WERI-Rb-1 (cell line): ENCODE results near the gene SCUBE3.

Experiments used
- DNase-seq: peaks from one replicate; pipeline ENCODE4 v3.0.0-alpha.2; 2020
- H3K27ac ChIP-seq: fragments of 250-450 bp; sonication (Bioruptor Pico); 2 replicates; pipeline ENCODE4 v1.5.1; 2020; ENCODE audit warnings: mild to moderate bottlenecking, moderate library complexity
- H3K27me3 ChIP-seq: fragments of 250-450 bp; sonication (Bioruptor Pico); 2 replicates; pipeline ENCODE4 v1.5.1; 2021; ENCODE audit warnings: mild to moderate bottlenecking, low read depth, moderate library complexity; ENCODE audit not compliant: insufficient read depth, severe bottlenecking
- H3K36me3 ChIP-seq: fragments of 250-450 bp; sonication (Bioruptor Pico); 2 replicates; pipeline ENCODE4 v1.5.1; 2020; ENCODE audit warnings: mild to moderate bottlenecking, moderate library complexity
- H3K4me3 ChIP-seq: 2 replicates; pipeline ENCODE4 v1.5.1; 2011; ENCODE audit warnings: low read depth, mild to moderate bottlenecking, control low read depth, low read length
- H3K9me3 ChIP-seq: fragments of 250-450 bp; sonication (Bioruptor Pico); 2 replicates; pipeline ENCODE4 v1.5.1; 2021; ENCODE audit warnings: mild to moderate bottlenecking, moderate library complexity; ENCODE audit not compliant: severe bottlenecking
- TF ChIP-seq, protein P1 (sequence below): IDR thresholded peaks from 2 replicates; pipeline ENCODE4 v1.5.1; 2011; ENCODE audit warnings: low read depth, mild to moderate bottlenecking, control low read depth, inconsistent platforms, low read length

The SCUBE3 gene

DNA sequence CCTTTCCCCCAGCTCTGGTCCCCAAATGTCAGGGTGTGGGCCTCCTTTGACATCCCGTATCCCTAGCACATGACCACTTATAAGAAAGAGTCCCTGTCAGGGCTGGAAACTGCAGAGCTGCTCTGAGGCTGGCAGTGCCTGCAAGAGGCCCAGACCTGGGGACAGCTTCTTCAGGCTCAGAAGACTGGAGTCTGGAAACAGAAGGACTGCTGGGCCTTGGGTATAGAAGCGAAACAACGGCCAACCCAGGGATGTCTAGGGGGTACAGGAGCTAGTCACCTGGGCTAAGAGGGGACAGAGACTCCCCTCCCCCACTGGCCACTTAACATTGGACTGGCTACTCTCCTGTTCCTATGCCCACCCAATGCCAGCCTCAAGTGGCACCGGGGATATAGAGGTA lies 4.7 kb downstream of the SCUBE3 start:
- H3K27me3 ChIP-seq, result peaks cover 2% of the 10 kb centered on the region
- H3K36me3 ChIP-seq, result no peaks in the 10 kb centered on the region
- TF ChIP-seq, protein P1, sequence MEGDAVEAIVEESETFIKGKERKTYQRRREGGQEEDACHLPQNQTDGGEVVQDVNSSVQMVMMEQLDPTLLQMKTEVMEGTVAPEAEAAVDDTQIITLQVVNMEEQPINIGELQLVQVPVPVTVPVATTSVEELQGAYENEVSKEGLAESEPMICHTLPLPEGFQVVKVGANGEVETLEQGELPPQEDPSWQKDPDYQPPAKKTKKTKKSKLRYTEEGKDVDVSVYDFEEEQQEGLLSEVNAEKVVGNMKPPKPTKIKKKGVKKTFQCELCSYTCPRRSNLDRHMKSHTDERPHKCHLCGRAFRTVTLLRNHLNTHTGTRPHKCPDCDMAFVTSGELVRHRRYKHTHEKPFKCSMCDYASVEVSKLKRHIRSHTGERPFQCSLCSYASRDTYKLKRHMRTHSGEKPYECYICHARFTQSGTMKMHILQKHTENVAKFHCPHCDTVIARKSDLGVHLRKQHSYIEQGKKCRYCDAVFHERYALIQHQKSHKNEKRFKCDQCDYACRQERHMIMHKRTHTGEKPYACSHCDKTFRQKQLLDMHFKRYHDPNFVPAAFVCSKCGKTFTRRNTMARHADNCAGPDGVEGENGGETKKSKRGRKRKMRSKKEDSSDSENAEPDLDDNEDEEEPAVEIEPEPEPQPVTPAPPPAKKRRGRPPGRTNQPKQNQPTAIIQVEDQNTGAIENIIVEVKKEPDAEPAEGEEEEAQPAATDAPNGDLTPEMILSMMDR, result no peak
- H3K9me3 ChIP-seq, result no peaks in the 10 kb centered on the region
- no peak overlapping the region for H3K27ac ChIP-seq
- no peak overlapping the region for H3K4me3 ChIP-seq
- DNase-seq, result no peak

DNA sequence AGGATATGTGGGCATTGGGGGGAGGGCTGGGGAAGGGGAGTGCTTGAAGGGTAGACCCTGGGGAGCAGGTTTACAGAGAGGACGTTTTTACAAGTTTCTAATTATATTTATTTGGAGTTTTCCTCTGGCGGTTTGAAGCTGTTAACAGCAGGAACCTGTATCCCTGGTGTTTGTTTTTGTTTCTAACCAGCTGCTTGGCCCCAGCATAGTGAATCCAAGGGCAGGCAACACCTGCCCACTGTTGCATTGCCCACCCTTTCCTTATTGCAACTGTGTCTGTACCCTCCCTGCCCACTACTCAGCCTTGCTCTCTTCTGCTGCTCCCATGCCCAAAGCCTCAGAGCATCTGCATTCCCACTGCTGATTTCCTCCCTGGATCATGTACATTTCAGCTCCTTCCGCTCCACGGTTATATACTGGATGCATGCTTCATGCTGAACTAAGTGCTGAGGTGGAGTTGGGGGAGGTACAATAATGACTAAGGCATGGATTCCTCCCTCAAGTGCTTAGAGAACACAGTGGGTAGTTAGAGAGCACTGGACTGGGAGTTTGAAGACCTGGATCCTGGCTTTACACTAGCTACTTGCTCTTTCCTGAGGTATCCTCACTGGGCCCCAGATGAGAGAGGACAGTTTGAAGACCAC lies 6.0 kb downstream of the SCUBE3 start:
- Histone ChIP-seq H3K27me3 (no peaks in the 10 kb centered on the region), H3K36me3 (no peaks in the 10 kb centered on the region), H3K9me3 (no peaks in the 10 kb centered on the region), H3K27ac (no peak overlapping the region), H3K4me3 (no peak overlapping the region)
- no peak for DNase-seq
- TF ChIP-seq, protein P1, result no peak

DNA sequence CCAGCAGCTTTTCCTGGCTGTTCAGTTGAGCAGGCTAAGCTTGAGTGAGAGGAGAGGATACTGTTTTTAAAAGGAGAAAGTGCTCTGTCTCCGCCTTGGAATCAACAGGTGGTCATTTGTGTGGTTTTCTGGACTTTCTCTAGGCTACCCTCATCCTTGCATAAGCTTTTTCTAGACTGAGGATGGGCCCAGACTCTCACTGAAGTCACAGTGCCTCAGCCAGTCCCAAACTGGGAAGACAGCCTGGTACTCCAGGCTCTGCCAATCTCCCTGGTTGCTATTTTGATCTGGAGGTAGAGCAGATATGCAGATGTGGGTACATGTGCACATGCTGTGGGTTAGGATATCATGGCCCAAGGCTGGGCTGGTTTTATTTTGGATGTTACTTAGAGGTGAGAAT lies 7.0 kb downstream of the SCUBE3 start:
- Histone ChIP-seq H3K9me3 (no peaks in the 10 kb centered on the region), H3K27ac (no peak overlapping the region), H3K27me3 (no peaks in the 10 kb centered on the region), H3K36me3 (no peaks in the 10 kb centered on the region), H3K4me3 (no peak overlapping the region)
- TF ChIP-seq, protein P1, result no peak
- no peak for DNase-seq

DNA sequence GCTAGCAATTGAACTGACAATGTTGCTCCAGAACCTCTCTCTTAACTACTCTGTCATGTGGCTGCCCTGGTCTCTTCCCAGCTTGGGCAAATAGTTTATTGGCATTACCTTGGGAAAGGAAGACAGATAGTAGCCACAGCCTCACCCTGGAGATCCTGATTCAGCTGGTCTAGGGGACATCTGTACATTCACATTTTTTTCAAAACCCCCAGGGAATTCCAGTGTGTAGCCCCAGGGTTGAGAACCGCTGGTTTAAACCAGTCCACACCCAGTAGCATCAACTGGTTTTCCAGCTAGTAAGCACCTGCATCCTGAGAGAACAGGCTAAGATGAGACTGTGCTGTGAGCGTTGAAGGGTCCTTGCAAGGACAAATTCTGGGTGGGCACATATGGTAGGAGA lies 9.6 kb downstream of the SCUBE3 start:
- no peak overlapping the region for H3K4me3 ChIP-seq
- no peaks in the 10 kb centered on the region for H3K9me3 ChIP-seq
- no peak for DNase-seq
- TF ChIP-seq, protein P1, result no peak
- no peak overlapping the region for H3K27ac ChIP-seq
- no peaks in the 10 kb centered on the region for H3K27me3 ChIP-seq
- no peaks in the 10 kb centered on the region for H3K36me3 ChIP-seq

DNA sequence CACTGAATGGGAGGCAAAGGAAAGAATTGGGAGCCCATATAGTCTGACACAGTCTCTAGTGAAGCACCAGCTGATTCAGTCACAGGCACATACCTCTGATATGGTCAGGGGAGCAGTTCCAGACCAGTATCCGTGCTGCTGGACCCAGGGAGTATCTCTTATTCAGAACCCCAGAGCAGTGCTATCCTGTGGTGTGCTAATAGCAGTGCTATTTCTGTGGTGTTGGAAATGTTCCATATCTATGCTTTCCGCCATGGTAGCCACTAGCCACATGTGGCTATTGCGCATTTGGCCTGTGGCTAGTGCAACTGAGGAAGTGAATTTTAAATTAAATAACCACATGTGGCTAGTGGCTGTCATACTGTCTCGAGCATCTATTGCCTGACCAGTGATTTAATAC lies 11.0 kb downstream of the SCUBE3 start:
- Histone ChIP-seq H3K9me3 (no peaks in the 10 kb centered on the region), H3K4me3 (no peak overlapping the region), H3K36me3 (no peaks in the 10 kb centered on the region), H3K27me3 (no peaks in the 10 kb centered on the region), H3K27ac (no peak overlapping the region)
- DNase-seq, result no peak
- TF ChIP-seq, protein P1, result no peak

DNA sequence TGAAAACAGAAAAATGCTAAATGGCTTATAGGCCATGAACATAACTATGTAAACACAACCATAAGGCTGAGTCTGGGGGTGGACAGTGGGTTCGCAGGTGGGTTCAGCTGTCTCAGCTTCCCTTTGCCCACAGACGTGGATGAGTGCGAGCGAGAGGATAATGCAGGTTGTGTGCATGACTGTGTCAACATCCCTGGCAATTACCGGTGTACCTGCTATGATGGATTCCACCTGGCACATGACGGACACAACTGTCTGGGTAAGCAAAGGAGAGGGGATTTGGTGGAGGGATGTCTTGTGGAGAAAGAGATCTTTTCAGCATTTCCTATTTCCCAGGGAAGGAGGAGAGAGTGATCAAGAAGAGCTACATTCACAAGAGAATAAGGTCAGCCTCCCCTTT lies 14.7 kb downstream of the SCUBE3 start:
- DNase-seq, result no peak
- Histone ChIP-seq H3K27ac (no peak overlapping the region), H3K9me3 (no peaks in the 10 kb centered on the region), H3K36me3 (0 out of 2 replicates have a peak, but pooled peaks cover under 1% of the 10 kb centered on the region), H3K4me3 (no peak overlapping the region), H3K27me3 (no peaks in the 10 kb centered on the region)
- TF ChIP-seq, protein P1, result no peak
